SK-N-SH treated with all-trans-retinoic acid at 6 μM for 48 hours (cell line): Measurements from ENCODE around the gene TEX36.
A peak's percentile ranks its signal among the peaks of the same experiment; 100 is the strongest.

Experiments used
- ATAC-seq: fragments of 200-7000 bp; cut with Tn5 transposase; 3 replicates; pipeline ENCODE4 v1.9.1; 2020; ENCODE audit warnings: mild to moderate bottlenecking, moderate library complexity
- BACH2 ChIP-seq: fragments of 250-450 bp; sonication (Bioruptor Pico); IDR thresholded peaks from 2 replicates; pipeline ENCODE4 v1.9.0; 2021; ENCODE audit warnings: mild to moderate bottlenecking, borderline replicate concordance
- CREB5 ChIP-seq: fragments of 250-450 bp; sonication (Bioruptor Pico); IDR thresholded peaks from 2 replicates; pipeline ENCODE4 v1.5.1; 2020; ENCODE audit warnings: low read depth, mild to moderate bottlenecking, moderate library complexity
- GLIS3 ChIP-seq: fragments of 250-450 bp; sonication (Bioruptor Pico); IDR thresholded peaks from 2 replicates; pipeline ENCODE4 v1.5.0; 2020; ENCODE audit warnings: mild to moderate bottlenecking, moderate library complexity
- PPARA ChIP-seq: fragments of 250-450 bp; sonication (Bioruptor Pico); IDR thresholded peaks from 2 replicates; pipeline ENCODE4 v1.5.0; 2020; ENCODE audit warnings: mild to moderate bottlenecking, borderline replicate concordance
- RARB ChIP-seq: fragments of 250-450 bp; sonication (Bioruptor Pico); IDR thresholded peaks from 2 replicates; pipeline ENCODE4 v1.8.0; 2021; ENCODE audit warnings: mild to moderate bottlenecking, moderate library complexity
- SNAI2 ChIP-seq: fragments of 250-450 bp; sonication (Bioruptor Pico); IDR thresholded peaks from 2 replicates; pipeline ENCODE4 v1.5.0; 2020; ENCODE audit warnings: mild to moderate bottlenecking, moderate library complexity
- TCF4 ChIP-seq: fragments of 250-450 bp; sonication (Bioruptor Pico); IDR thresholded peaks from 2 replicates; pipeline ENCODE4 v1.8.0; 2021; ENCODE audit warnings: mild to moderate bottlenecking, moderate library complexity, borderline replicate concordance
- TSHZ2 ChIP-seq: fragments of 250-450 bp; sonication (Bioruptor Pico); IDR thresholded peaks from 2 replicates; pipeline ENCODE4 v1.5.0; 2020; ENCODE audit warnings: mild to moderate bottlenecking, moderate library complexity
- ZFP3 ChIP-seq: fragments of 250-450 bp; sonication (Bioruptor Pico); IDR thresholded peaks from 2 replicates; pipeline ENCODE4 v1.5.0; 2020; ENCODE audit warnings: mild to moderate bottlenecking, moderate library complexity
- ZFP30 ChIP-seq: fragments of 450-650 bp; formaldehyde crosslinking; IDR thresholded peaks from 2 replicates; pipeline ENCODE4 v1.5.0; 2022; ENCODE audit warnings: mild to moderate bottlenecking, moderate library complexity
- ZNF565 ChIP-seq: fragments of 450-650 bp; formaldehyde crosslinking; conservative IDR thresholded peaks from 2 replicates; pipeline ENCODE4 v1.5.0; 2020; ENCODE audit warnings: low read depth, mild to moderate bottlenecking, moderate library complexity
- TF ChIP-seq, protein P1 (sequence below): fragments of 250-450 bp; sonication (Bioruptor Pico); IDR thresholded peaks from 2 replicates; pipeline ENCODE4 v1.8.0; 2021; ENCODE audit warnings: low read depth, mild to moderate bottlenecking, moderate library complexity, borderline replicate concordance
- TF ChIP-seq, protein P2 (sequence below): fragments of 250-450 bp; sonication (Bioruptor Pico); IDR thresholded peaks from 2 replicates; pipeline ENCODE4 v1.5.1; 2021; ENCODE audit warnings: mild to moderate bottlenecking, moderate library complexity
- TF ChIP-seq, protein P3 (sequence below): fragments of 250-450 bp; sonication (Bioruptor Pico); IDR thresholded peaks from 2 replicates; pipeline ENCODE4 v1.8.0; 2020; ENCODE audit warnings: mild to moderate bottlenecking, moderate library complexity, borderline replicate concordance

Gene TEX36

DNA sequence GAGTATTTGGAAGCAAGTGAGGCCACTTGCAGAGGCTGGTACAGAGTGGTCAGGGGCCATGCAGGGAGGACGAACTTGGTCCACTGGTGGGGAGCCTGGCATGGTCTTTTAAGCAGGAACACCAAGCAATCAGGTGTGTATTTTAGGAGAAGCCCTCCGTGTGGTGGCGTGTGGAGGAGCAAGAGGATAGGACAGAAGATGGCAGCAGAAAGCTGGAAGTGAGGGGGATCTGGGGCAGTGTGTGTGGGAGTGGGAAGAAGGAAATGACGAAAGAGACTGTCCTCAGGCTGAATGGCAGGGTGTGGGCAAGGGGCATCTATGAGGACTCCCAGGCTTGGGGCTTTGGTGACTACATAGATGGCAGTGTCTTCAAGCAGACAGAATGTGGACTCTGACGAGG lies 51.2 kb downstream of the TEX36 start:
- ATAC-seq: no peak
- TF ChIP-seq ZNF565: no peak
- TF ChIP-seq, protein P1, sequence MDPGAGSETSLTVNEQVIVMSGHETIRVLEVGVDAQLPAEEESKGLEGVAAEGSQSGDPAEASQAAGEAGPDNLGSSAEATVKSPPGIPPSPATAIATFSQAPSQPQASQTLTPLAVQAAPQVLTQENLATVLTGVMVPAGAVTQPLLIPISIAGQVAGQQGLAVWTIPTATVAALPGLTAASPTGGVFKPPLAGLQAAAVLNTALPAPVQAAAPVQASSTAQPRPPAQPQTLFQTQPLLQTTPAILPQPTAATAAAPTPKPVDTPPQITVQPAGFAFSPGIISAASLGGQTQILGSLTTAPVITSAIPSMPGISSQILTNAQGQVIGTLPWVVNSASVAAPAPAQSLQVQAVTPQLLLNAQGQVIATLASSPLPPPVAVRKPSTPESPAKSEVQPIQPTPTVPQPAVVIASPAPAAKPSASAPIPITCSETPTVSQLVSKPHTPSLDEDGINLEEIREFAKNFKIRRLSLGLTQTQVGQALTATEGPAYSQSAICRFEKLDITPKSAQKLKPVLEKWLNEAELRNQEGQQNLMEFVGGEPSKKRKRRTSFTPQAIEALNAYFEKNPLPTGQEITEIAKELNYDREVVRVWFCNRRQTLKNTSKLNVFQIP (CRISPR knock-in tag): no peak
- TF ChIP-seq, protein P2, sequence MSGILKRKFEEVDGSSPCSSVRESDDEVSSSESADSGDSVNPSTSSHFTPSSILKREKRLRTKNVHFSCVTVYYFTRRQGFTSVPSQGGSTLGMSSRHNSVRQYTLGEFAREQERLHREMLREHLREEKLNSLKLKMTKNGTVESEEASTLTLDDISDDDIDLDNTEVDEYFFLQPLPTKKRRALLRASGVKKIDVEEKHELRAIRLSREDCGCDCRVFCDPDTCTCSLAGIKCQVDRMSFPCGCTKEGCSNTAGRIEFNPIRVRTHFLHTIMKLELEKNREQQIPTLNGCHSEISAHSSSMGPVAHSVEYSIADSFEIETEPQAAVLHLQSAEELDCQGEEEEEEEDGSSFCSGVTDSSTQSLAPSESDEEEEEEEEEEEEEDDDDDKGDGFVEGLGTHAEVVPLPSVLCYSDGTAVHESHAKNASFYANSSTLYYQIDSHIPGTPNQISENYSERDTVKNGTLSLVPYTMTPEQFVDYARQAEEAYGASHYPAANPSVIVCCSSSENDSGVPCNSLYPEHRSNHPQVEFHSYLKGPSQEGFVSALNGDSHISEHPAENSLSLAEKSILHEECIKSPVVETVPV (CRISPR knock-in tag): no peak
- no peak for TF ChIP-seq TCF4
- no peak for TF ChIP-seq ZFP3
- TF ChIP-seq TSHZ2: no peak
- TF ChIP-seq GLIS3: no peak
- no peak for TF ChIP-seq ZFP30 (CRISPR knock-in tag)
- no peak for TF ChIP-seq RARB (CRISPR knock-in tag)
- TF ChIP-seq CREB5 (CRISPR knock-in tag): no peak

DNA sequence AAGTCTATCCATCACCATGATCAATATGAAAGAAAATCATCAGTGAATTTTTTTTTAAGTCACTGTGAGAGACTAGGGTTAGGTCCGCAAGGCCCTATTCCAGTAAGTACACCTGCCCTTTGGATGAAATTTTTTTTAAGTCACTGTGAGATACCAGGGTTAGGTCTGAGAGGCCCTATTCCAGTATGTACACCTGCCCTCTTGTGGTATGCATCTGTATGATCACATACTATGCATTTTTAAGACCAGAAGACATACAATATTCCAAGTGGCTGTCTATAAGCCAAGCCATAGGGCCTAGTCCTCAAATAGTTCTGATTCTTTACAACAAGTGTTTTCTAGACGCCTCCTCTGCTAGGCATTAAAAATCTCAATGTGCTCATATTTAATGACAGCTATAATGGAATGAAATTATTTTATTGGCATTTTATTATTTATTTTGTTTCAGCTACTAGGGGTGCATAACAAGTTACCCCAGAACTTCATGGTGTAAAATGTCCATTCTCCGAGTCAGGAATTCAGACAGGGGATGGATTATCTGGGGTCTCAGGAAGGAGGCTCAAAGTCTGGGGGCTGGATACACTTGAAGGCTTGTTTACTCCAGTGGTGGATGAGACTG lies 53.1 kb downstream of the TEX36 start:
- ATAC-seq: peak; percentile 66

DNA sequence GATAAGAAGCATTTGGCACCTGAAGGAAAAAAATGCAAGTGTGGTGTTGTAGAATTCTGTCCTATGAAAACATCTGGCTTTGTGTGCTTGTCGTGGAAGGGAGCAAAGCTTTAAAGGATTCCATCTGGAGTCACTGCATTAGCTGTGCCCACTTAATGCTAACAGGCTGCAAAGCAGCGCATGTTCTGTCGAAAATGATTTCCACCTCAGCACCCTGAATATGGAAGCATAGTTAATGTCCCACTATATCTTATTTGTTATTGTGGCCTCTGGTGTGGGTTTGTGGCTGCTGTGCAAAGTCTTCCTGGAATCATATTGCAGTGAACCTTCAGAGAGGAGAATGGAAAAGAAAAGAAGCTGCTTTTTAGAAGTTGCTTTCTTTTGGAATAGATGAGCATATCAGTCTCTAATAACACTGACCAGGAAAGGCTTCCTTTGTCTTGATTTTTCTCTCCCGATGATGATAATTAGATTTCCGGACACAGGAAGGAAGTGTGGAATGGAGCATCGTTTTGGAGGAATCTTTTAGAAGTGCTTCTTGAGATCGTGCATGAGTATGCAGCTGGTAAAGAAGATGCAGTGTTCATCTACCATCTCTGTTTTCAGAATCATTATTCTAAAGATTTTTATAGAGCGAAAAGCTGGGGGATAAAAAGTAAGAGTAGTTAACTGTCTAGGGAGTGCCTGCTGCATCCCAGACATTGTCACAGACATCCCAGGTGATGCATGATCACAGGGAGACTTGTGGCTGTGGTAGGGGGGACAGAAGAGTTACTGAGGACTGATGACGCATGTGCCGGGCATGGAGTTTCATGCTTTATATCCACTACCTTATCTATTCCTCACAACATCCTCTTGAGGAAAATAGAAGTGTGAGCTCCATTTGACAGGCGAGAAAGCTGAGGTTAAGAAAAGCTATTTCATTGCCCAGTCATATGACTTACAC lies 54.6 kb downstream of the TEX36 start:
- no peak for ATAC-seq
- no peak for TF ChIP-seq BACH2
- TF ChIP-seq, protein P3, sequence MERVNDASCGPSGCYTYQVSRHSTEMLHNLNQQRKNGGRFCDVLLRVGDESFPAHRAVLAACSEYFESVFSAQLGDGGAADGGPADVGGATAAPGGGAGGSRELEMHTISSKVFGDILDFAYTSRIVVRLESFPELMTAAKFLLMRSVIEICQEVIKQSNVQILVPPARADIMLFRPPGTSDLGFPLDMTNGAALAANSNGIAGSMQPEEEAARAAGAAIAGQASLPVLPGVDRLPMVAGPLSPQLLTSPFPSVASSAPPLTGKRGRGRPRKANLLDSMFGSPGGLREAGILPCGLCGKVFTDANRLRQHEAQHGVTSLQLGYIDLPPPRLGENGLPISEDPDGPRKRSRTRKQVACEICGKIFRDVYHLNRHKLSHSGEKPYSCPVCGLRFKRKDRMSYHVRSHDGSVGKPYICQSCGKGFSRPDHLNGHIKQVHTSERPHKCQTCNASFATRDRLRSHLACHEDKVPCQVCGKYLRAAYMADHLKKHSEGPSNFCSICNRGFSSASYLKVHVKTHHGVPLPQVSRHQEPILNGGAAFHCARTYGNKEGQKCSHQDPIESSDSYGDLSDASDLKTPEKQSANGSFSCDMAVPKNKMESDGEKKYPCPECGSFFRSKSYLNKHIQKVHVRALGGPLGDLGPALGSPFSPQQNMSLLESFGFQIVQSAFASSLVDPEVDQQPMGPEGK (CRISPR knock-in tag): no peak

More for the DNA sequence above, 53.1 kb downstream of the TEX36 start:
- no peak for TF ChIP-seq PPARA (CRISPR knock-in tag)
- TF ChIP-seq, protein P1 (CRISPR knock-in tag): no peak

DNA sequence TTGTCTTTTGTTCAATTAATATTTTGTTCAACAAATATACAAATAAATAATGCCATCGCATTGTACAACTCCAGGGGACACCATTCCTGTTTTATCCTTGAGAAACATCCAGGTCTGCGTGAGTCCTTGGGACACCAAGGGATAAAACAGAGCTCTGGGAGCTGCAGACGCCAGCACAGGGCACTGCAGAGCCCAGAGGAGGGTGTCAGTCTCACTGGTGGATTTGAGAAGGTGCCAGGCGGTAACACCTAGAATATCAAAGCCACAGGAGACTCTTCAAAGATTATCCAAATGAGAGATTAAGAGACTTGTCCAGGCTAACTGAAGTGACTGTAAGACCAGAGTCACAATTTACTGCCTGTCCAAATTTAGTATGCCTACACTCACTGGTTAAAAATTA lies 55.3 kb downstream of the TEX36 start:
- no peak for TF ChIP-seq GLIS3
- no peak for TF ChIP-seq RARB (CRISPR knock-in tag)
- TF ChIP-seq, protein P3 (CRISPR knock-in tag): no peak
- no peak for TF ChIP-seq SNAI2 (CRISPR knock-in tag)
- ATAC-seq: no peak
